HG03095 (cell line): Measurements from ENCODE around the gene FAM229A.

ENCODE experiments used
- ATAC-seq: cut with Tn5 transposase; IDR thresholded peaks from one replicate; pipeline ENCODE4 v1.9.1; 2021; ENCODE audit warnings: moderate library complexity; ENCODE audit not compliant: unreplicated experiment

FAM229A gene

GRCh38 chr1:32350785-32351398 is 11.4 kb downstream of the FAM229A start:
- ATAC-seq = peak; percentile 22

- ATAC-seq = no peak
Observed at GRCh38 chr1:32349211-32349708, 13.0 kb downstream of the FAM229A start.

GRCh38 chr1:32346532-32347157 is 15.6 kb downstream of the FAM229A start:
- no peak for ATAC-seq

- ATAC-seq = no peak
Observed at GRCh38 chr1:32345289-32345827, 16.9 kb downstream of the FAM229A start.

GRCh38 chr1:32342704-32343103 is 19.6 kb downstream of the FAM229A start:
- no peak for ATAC-seq

- no peak for ATAC-seq
Observed at GRCh38 chr1:32341971-32342370, 20.3 kb downstream of the FAM229A start.

GRCh38 chr1:32341186-32341757 is 21.0 kb downstream of the FAM229A start:
- no peak for ATAC-seq

- no peak for ATAC-seq
Observed at GRCh38 chr1:32339363-32339978, 22.8 kb downstream of the FAM229A start.

- no peak for ATAC-seq
Observed at GRCh38 chr1:32338637-32339145, 23.6 kb downstream of the FAM229A start.

GRCh38 chr1:32337855-32338636 is 24.2 kb downstream of the FAM229A start:
- no peak for ATAC-seq

GRCh38 chr1:32336963-32337675 is 25.2 kb downstream of the FAM229A start:
- no peak for ATAC-seq

GRCh38 chr1:32336591-32336932 is 25.7 kb downstream of the FAM229A start:
- no peak for ATAC-seq

- ATAC-seq = peak; percentile 35
Observed at GRCh38 chr1:32335790-32336590, 26.3 kb downstream of the FAM229A start, which contains the start of gene MARCKSL1. Gene MARCKSL1 (minus strand): TSS chr1:32336233. CDS start chr1:32336033, 200 bp downstream.

GRCh38 chr1:32335535-32335789 is 26.8 kb downstream of the FAM229A start:
- ATAC-seq = no peak

- no peak for ATAC-seq
Observed at GRCh38 chr1:32334864-32335534, 27.3 kb downstream of the FAM229A start.

GRCh38 chr1:32334274-32334861 is 27.9 kb downstream of the FAM229A start:
- ATAC-seq = no peak

- ATAC-seq = no peak
Observed at GRCh38 chr1:32333251-32333963, 28.9 kb downstream of the FAM229A start.
